ENCODE measurements around the gene RNF26.

Gene RNF26

GRCh38 chr11:119369132-119369925 lies 35.0 kb downstream of the RNF26 start:
- H3K4me3 ChIP-seq (ENCODE audit: control insufficient read depth, low read depth, low read length): no peak overlapping the region
- no peak for TF ChIP-seq CTCF (IDR thresholded peaks at IDR 0.05; ENCODE audit: control insufficient read depth, insufficient read depth, low read depth, low read length, missing control alignments)
- no peak for DNase-seq (ENCODE audit: low read depth)

GRCh38 chr11:119370486-119371046 lies 36.2 kb downstream of the RNF26 start:
- DNase-seq (ENCODE audit: low read depth): no peak
- TF ChIP-seq CTCF (IDR thresholded peaks at IDR 0.05; ENCODE audit: control insufficient read depth, insufficient read depth, low read depth, low read length, missing control alignments): no peak
- H3K4me3 ChIP-seq (ENCODE audit: control insufficient read depth, low read depth, low read length): no peak overlapping the region

GRCh38 chr11:119371067-119371601 lies 36.8 kb downstream of the RNF26 start:
- no peak for TF ChIP-seq CTCF (IDR thresholded peaks at IDR 0.05; ENCODE audit: control insufficient read depth, insufficient read depth, low read depth, low read length, missing control alignments)

GRCh38 chr11:119371778-119372182 lies 37.5 kb downstream of the RNF26 start:
- peak; percentile 5 for TF ChIP-seq CTCF (IDR thresholded peaks at IDR 0.05; ENCODE audit: control insufficient read depth, insufficient read depth, low read depth, low read length, missing control alignments)
- no peak overlapping the region for H3K4me3 ChIP-seq (ENCODE audit: control insufficient read depth, low read depth, low read length)
- no peak for DNase-seq (ENCODE audit: low read depth)

More at GRCh38 chr11:119371067-119371601, 36.8 kb downstream of the RNF26 start:
- no peak for DNase-seq (ENCODE audit: low read depth)
- no peak overlapping the region for H3K4me3 ChIP-seq (ENCODE audit: control insufficient read depth, low read depth, low read length)

GRCh38 chr11:119372260-119373058 lies 38.1 kb downstream of the RNF26 start:
- H3K4me3 ChIP-seq (ENCODE audit: control insufficient read depth, low read depth, low read length): no peak overlapping the region
- no peak for TF ChIP-seq CTCF (IDR thresholded peaks at IDR 0.05; ENCODE audit: control insufficient read depth, insufficient read depth, low read depth, low read length, missing control alignments)
- no peak for DNase-seq (ENCODE audit: low read depth)

Measured in AG09309 (cell line).